Measurements from ENCODE around the gene CAMK1D. TPM values are rescaled to one million over a fixed set of nuclear protein-coding genes. Genes with fewer than 3 reads are reported as not detected.

CAMK1D gene
- total and polyA plus RNA-seq, 2 experiments from 2014 or later: 4.6 to 7.2 TPM

DNA sequence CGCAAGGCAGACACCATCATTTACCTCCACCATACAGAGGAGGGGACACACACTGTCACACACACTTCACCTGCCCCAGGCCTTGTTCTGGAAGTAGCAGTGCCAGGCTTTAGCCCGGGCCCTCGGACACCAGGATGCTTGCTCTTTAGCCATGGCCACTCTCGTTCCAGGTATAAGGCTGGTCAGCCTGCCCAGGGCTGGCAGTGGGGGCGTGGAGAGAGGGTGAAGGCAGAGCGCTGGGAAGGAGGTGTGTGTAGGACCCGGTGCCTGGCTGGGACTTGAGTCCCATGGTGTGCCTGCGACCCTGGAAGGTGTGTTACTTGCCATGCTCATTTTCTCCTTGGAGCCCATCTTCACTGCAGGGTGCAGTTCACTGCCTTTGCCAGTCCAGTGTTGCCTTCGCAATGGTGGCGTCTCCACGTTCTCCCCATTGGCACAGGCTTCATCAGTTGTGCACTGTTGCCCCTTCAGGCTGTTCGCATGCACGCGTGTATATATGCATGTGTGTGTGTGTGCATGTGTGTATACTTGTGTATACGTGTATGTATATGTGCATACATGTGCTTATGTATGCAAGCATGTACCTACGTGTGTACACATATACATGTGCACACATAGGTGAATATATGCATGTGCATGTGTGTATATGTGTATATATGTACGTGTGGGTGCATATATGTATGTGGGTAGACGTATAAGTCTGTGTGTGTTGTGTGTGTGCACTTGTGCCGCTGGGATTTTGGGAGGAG lies 153.4 kb downstream of the CAMK1D start (continued):
- TF ChIP-seq, protein P1, sequence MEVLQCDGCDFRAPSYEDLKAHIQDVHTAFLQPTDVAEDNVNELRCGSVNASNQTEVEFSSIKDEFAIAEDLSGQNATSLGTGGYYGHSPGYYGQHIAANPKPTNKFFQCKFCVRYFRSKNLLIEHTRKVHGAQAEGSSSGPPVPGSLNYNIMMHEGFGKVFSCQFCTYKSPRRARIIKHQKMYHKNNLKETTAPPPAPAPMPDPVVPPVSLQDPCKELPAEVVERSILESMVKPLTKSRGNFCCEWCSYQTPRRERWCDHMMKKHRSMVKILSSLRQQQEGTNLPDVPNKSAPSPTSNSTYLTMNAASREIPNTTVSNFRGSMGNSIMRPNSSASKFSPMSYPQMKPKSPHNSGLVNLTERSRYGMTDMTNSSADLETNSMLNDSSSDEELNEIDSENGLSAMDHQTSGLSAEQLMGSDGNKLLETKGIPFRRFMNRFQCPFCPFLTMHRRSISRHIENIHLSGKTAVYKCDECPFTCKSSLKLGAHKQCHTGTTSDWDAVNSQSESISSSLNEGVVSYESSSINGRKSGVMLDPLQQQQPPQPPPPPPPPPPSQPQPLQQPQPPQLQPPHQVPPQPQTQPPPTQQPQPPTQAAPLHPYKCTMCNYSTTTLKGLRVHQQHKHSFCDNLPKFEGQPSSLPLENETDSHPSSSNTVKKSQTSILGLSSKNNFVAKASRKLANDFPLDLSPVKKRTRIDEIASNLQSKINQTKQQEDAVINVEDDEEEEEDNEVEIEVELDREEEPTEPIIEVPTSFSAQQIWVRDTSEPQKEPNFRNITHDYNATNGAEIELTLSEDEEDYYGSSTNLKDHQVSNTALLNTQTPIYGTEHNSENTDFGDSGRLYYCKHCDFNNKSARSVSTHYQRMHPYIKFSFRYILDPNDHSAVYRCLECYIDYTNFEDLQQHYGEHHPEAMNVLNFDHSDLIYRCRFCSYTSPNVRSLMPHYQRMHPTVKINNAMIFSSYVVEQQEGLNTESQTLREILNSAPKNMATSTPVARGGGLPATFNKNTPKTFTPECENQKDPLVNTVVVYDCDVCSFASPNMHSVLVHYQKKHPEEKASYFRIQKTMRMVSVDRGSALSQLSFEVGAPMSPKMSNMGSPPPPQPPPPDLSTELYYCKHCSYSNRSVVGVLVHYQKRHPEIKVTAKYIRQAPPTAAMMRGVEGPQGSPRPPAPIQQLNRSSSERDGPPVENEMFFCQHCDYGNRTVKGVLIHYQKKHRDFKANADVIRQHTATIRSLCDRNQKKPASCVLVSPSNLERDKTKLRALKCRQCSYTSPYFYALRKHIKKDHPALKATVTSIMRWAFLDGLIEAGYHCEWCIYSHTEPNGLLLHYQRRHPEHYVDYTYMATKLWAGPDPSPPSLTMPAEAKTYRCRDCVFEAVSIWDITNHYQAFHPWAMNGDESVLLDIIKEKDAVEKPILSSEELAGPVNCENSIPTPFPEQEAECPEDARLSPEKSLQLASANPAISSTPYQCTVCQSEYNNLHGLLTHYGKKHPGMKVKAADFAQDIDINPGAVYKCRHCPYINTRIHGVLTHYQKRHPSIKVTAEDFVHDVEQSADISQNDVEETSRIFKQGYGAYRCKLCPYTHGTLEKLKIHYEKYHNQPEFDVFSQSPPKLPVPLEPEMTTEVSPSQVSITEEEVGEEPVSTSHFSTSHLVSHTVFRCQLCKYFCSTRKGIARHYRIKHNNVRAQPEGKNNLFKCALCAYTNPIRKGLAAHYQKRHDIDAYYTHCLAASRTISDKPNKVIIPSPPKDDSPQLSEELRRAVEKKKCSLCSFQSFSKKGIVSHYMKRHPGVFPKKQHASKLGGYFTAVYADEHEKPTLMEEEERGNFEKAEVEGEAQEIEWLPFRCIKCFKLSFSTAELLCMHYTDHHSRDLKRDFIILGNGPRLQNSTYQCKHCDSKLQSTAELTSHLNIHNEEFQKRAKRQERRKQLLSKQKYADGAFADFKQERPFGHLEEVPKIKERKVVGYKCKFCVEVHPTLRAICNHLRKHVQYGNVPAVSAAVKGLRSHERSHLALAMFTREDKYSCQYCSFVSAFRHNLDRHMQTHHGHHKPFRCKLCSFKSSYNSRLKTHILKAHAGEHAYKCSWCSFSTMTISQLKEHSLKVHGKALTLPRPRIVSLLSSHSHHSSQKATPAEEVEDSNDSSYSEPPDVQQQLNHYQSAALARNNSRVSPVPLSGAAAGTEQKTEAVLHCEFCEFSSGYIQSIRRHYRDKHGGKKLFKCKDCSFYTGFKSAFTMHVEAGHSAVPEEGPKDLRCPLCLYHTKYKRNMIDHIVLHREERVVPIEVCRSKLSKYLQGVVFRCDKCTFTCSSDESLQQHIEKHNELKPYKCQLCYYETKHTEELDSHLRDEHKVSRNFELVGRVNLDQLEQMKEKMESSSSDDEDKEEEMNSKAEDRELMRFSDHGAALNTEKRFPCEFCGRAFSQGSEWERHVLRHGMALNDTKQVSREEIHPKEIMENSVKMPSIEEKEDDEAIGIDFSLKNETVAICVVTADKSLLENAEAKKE (CRISPR knock-in tag; IDR thresholded peaks at IDR 0.05): no peak

DNA sequence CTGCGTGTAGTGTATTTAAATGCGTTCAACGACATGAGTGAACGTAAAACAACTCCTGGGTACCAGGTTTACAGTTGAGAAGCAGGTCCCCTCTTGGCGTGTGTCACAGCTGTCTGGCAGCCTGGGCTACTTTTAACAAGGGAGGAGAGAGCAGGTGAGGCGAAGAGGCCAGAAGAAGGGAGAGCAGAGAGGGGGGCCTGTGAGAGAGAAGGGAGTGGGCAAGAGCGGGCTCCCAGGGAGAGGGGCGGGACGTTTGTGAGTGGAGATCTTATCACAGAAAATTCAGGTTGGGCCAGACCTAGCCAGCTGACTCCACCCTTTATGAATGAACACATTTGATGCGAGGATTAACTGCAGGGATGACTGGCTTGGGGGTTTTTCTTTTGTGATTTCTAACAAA lies 154.0 kb downstream of the CAMK1D start:
- Histone ChIP-seq H3K4me2 (no peak overlapping the region), H3K36me3 (ENCODE audit: insufficient read depth) (no peaks in the 10 kb centered on the region), H2AFZ (no peak overlapping the region), H3K27me3 (ENCODE audit: insufficient read depth) (no peaks in the 10 kb centered on the region), H3K27ac (ENCODE audit: low read depth) (no peak overlapping the region), H3F3A (replicated peaks; ENCODE audit: low read depth) (no peaks in the 10 kb centered on the region), H4K20me1 (replicated peaks; ENCODE audit: insufficient read depth) (0 out of 2 replicates have a peak, but pooled peaks cover 5% of the 10 kb centered on the region), H3K79me2 (replicated peaks; ENCODE audit: insufficient read depth) (no peaks in the 10 kb centered on the region; the same call in 1 of the 2 replicates), H3K4me1 (ENCODE audit: insufficient read depth) (peaks cover 22% of the 10 kb centered on the region), H3K4me3 (no peak overlapping the region), H3K9me2 (ENCODE audit: insufficient read depth) (no peaks in the 10 kb centered on the region)
- Mint-ChIP-seq H3K27me3 (ENCODE audit: insufficient read depth, low read depth, poor library complexity) (peaks cover 4% of the 10 kb centered on the region), H3K4me1 (peaks cover 41% of the 10 kb centered on the region), H3K27ac (no peak overlapping the region), H3K9me3 (no peaks in the 10 kb centered on the region; the same call in 2 of the 3 replicates), H3K4me3 (no peak overlapping the region), H3K36me3 (ENCODE audit: low read depth) (peaks cover 4% of the 10 kb centered on the region; the same call in 1 of the 3 replicates)
- no peak for DNase-seq (ENCODE audit: low spot score)
- ATAC-seq: peak; percentile 12; the same call in 2 of the 3 replicates
- TF ChIP-seq, protein P2, sequence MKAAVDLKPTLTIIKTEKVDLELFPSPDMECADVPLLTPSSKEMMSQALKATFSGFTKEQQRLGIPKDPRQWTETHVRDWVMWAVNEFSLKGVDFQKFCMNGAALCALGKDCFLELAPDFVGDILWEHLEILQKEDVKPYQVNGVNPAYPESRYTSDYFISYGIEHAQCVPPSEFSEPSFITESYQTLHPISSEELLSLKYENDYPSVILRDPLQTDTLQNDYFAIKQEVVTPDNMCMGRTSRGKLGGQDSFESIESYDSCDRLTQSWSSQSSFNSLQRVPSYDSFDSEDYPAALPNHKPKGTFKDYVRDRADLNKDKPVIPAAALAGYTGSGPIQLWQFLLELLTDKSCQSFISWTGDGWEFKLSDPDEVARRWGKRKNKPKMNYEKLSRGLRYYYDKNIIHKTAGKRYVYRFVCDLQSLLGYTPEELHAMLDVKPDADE (IDR thresholded peaks at IDR 0.05): no peak
- TF ChIP-seq CREB1 (CRISPR knock-in tag; IDR thresholded peaks at IDR 0.05; ENCODE audit: low read depth): no peak
- no peak for TF ChIP-seq ZNF114 (CRISPR knock-in tag; IDR thresholded peaks at IDR 0.05)
- TF ChIP-seq EZH2 (IDR thresholded peaks at IDR 0.05; ENCODE audit: low read depth, unreplicated experiment): no peak
- no peak for TF ChIP-seq JUNB (IDR thresholded peaks at IDR 0.05; ENCODE audit: unreplicated experiment)
- TF ChIP-seq, protein P1 (CRISPR knock-in tag; IDR thresholded peaks at IDR 0.05): no peak
